Measurements from ENCODE around the gene SULT1E1.

DNA sequence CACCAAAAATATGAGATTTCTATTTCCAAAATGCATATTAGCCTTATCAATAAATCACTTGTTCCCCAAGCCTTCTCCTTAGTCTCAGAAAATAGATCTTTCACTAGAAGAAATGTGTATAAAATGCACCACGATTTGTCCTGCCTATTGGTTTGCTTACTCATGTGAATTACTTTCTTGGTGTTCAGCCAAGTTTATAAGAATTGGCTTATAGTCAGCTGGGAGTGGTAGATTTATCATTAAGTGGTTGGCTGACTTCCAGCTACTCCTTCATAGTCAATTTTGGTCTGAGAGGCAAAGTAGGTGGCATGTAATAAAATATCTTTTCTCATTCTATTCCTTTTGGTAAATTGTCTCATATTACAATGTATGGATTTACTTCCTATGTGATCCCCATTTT is 1.3 kb downstream of the SULT1E1 start:
- no peak for TF ChIP-seq YY1 (IDR thresholded peaks at IDR 0.05; ENCODE audit: insufficient read depth, insufficient read length)
- no peak for TF ChIP-seq SUZ12 (IDR thresholded peaks at IDR 0.05; ENCODE audit: extremely low read depth, insufficient read depth, insufficient read length)
